ENCODE measurements around the gene CD44. TPM values are rescaled to one million over a fixed set of nuclear protein-coding genes. Genes with fewer than 3 reads are reported as not detected.

CD44 gene
- total RNA-seq, 4 donors from 2014 or later = 56.3 to 182 (median 114) TPM

DNA sequence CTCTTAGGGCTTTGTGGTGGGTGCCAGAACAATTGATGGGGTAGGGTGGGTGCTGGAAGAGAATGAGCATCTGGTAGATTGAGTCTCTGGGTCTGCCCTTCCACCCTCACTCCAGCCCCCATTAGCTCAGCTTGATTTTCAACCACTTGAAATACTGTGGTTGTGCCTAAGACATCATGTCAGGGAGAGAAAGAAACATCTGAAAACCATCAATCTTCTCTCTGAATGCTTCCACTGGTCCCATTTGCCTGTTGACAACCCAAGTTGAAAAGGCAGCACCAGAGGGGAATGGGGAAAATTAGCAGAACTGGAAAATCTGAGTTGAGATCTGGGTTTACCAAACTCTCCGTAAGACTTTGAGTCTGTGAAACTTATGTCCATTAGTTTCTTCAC lies 26.1 kb downstream of the CD44 start:
- no peaks in the 10 kb centered on the region for H3K36me3 ChIP-seq
- in situ Hi-C loops (cut with MboI; ENCODE audit: low pct_ligation_motif_present in 1 of 4, low pct_unique_long_range_greater_than_20kb in 1 of 4, low sequenced_read_pairs in 3 of 4) = no loop called here
- no peaks in the 10 kb centered on the region for H3K27me3 ChIP-seq
- TF ChIP-seq POLR2AphosphoS5 (IDR thresholded peaks at IDR 0.05) = no peak
- no peak for TF ChIP-seq POLR2A (IDR thresholded peaks at IDR 0.05)
- TF ChIP-seq, protein P1, sequence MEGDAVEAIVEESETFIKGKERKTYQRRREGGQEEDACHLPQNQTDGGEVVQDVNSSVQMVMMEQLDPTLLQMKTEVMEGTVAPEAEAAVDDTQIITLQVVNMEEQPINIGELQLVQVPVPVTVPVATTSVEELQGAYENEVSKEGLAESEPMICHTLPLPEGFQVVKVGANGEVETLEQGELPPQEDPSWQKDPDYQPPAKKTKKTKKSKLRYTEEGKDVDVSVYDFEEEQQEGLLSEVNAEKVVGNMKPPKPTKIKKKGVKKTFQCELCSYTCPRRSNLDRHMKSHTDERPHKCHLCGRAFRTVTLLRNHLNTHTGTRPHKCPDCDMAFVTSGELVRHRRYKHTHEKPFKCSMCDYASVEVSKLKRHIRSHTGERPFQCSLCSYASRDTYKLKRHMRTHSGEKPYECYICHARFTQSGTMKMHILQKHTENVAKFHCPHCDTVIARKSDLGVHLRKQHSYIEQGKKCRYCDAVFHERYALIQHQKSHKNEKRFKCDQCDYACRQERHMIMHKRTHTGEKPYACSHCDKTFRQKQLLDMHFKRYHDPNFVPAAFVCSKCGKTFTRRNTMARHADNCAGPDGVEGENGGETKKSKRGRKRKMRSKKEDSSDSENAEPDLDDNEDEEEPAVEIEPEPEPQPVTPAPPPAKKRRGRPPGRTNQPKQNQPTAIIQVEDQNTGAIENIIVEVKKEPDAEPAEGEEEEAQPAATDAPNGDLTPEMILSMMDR (IDR thresholded peaks at IDR 0.05) = no peak
- no peak for TF ChIP-seq EP300 (IDR thresholded peaks at IDR 0.05; ENCODE audit: low read depth)
- H3K4me3 ChIP-seq = no peak overlapping the region
- intact Hi-C loops (cut with DNase I; ENCODE audit: low total_unique reads) = no loop called here
- peak overlapping the region; percentile 80 to 86 (median 82) for H3K27ac ChIP-seq
- H3K9me3 ChIP-seq = no peaks in the 10 kb centered on the region
- 73 to 78% methylated on average over 1 of the region's 1 CpG for WGBS, 2 donors (ENCODE audit: low coverage in 1 of 2)
- peaks cover 29 to 88% (median 49%) of the 10 kb centered on the region in 4 donors for H3K4me1 ChIP-seq
- no peak for DNase-seq

DNA sequence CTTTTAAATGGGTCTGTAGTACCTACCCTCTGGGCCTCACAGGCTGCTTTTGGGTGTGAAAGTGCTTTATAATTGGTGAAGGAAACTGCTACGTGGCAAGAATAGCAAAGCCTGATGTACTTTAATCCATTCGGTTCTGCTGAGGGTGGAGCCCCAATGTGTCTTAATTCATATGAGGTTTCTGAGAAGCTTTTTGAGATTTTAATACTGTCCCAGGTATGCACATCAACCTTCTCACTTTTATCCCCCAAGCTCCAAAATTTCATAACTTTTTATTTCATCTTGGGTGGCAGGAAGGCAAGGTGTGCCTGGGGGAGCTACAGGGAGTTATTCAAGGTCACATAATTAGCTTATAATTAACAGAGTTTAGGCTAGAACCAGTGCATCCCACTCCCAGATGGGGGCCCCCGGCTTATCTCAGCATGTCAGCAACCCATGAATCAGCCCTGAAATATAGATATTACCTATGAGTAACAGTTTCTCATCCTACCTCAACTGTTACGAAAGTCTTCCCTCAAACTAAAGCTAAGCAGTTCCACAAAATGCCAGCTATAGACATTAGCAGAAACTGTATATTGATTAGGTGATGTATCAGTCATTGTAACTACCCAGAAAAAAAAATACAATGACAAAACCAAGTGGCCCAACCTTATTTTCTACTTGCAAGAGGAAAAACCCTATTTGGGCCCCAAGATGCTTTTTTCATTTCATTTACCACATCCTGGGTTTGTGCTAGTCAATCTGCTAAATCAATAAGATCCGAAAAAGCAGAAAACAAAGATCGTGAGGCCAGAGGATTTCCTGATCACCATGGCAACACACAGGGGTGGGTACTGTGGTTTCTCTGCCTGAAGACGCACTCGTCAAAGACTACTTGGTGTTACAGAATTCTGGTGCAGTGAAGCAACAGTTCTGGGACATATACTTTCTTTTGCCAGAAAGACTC lies 26.7 kb downstream of the CD44 start:
- H3K4me3 ChIP-seq = no peak overlapping the region
- in situ Hi-C loops (cut with MboI; ENCODE audit: low pct_ligation_motif_present in 1 of 4, low pct_unique_long_range_greater_than_20kb in 1 of 4, low sequenced_read_pairs in 3 of 4) = no loop called here
- DNase-seq = peak; percentile 73
- no peak for TF ChIP-seq EP300 (IDR thresholded peaks at IDR 0.05; ENCODE audit: low read depth)
- no peak for TF ChIP-seq POLR2A (IDR thresholded peaks at IDR 0.05)
- peak in 2 of 3 donors; percentile 16 to 46 for TF ChIP-seq POLR2AphosphoS5 (IDR thresholded peaks at IDR 0.05)
- TF ChIP-seq, protein P1 (IDR thresholded peaks at IDR 0.05) = no peak
- intact Hi-C loops (cut with DNase I; ENCODE audit: low total_unique reads) = no loop called here
- H3K27ac ChIP-seq = peak overlapping the region; percentile 80 to 86 (median 82)
- no peaks in the 10 kb centered on the region for H3K9me3 ChIP-seq
- H3K36me3 ChIP-seq = no peaks in the 10 kb centered on the region
- H3K27me3 ChIP-seq = no peaks in the 10 kb centered on the region
- H3K4me1 ChIP-seq = peaks cover 33 to 88% (median 55%) of the 10 kb centered on the region in 4 donors
- 55 to 58% methylated on average over 3 to 8 of the region's 8 CpGs for WGBS, 2 donors (ENCODE audit: low coverage in 1 of 2)

DNA sequence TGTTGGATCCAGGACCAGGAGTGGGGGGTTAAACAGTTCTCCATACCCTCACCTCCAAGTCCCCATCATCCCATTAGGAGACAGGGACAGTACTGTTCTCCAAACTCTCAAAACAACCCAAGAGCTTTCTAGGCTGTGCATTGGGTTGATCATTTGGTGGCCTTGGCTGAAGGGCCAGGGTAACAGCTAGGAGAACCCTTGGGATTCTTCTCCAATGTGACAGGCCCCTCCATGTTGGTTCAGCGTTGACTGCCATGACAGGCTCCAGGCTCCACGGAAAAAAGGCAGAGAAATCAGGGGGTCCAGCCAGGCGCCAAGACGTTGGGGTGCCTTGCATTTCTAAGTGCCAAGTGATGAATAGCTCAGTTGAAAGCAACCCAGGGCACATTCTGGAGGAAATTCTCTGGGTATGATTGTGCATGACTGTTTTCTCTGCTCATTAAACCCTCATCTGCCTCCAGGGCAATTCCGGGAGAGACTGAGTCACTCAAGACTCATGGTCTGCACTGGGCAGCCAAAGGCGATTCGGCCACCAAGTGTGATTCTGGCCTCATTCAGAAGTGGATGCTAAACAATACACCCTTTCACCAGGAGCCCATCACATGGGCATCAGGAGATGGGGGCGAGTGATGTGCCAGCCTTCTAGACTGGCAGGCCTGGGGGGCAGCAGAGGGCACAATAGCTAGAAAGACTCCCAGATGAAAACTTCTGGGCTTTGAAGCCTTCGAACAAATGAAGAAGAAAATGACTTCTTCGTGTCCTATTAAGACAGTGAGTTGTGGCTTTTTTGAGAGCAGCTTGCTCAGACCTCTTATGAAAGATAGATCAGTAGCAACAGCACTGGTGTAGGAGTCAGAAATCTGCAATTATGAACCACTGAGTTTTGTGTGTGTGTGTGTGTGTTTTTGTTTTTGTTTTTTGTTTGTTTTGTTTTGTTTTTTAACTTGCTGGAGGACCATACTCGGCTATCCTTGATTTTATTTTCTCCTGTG lies 27.7 kb downstream of the CD44 start:
- intact Hi-C loops (cut with DNase I; ENCODE audit: low total_unique reads) = no loop called here
- 35 to 54% methylated on average over 2 to 10 of the region's 11 CpGs for WGBS, 2 donors (ENCODE audit: low coverage in 1 of 2)

More for the DNA sequence above, 27.7 kb downstream of the CD44 start:
- in situ Hi-C loops (cut with MboI; ENCODE audit: low pct_ligation_motif_present in 1 of 4, low pct_unique_long_range_greater_than_20kb in 1 of 4, low sequenced_read_pairs in 3 of 4) = no loop called here
- H3K27ac ChIP-seq = peak overlapping the region; percentile 80 to 86 (median 82)
- no peak overlapping the region for H3K4me3 ChIP-seq
- no peaks in the 10 kb centered on the region for H3K9me3 ChIP-seq
- H3K36me3 ChIP-seq = no peaks in the 10 kb centered on the region
- TF ChIP-seq EP300 (IDR thresholded peaks at IDR 0.05; ENCODE audit: low read depth) = no peak
- TF ChIP-seq, protein P1 (IDR thresholded peaks at IDR 0.05) = no peak
- TF ChIP-seq POLR2AphosphoS5 (IDR thresholded peaks at IDR 0.05) = peak in 1 of 3 donors; percentile 21
- TF ChIP-seq POLR2A (IDR thresholded peaks at IDR 0.05) = peak; percentile 34
- H3K27me3 ChIP-seq = no peaks in the 10 kb centered on the region
- peaks cover 35 to 84% (median 54%) of the 10 kb centered on the region in 4 donors for H3K4me1 ChIP-seq
- DNase-seq = no peak
